ENCODE data around the gene UGT1A6.

Gene UGT1A6

GRCh38 chr2:233813236-233814055, 120.8 kb downstream of the UGT1A6 start:
- no peaks in the 10 kb centered on the region for H3K27me3 ChIP-seq (ENCODE audit: low read depth, low read length)
- H3K9ac ChIP-seq (ENCODE audit: low read length), result no peak overlapping the region
- no peaks in the 10 kb centered on the region for H3K79me2 ChIP-seq (ENCODE audit: low read length)
- H4K20me1 ChIP-seq (ENCODE audit: insufficient read depth, low read length), result no peaks in the 10 kb centered on the region
- H3K4me1 ChIP-seq (ENCODE audit: low read length), result no peaks in the 10 kb centered on the region
- no peak overlapping the region for H2AFZ ChIP-seq (ENCODE audit: low read depth, low read length)
- TF ChIP-seq, protein P1, sequence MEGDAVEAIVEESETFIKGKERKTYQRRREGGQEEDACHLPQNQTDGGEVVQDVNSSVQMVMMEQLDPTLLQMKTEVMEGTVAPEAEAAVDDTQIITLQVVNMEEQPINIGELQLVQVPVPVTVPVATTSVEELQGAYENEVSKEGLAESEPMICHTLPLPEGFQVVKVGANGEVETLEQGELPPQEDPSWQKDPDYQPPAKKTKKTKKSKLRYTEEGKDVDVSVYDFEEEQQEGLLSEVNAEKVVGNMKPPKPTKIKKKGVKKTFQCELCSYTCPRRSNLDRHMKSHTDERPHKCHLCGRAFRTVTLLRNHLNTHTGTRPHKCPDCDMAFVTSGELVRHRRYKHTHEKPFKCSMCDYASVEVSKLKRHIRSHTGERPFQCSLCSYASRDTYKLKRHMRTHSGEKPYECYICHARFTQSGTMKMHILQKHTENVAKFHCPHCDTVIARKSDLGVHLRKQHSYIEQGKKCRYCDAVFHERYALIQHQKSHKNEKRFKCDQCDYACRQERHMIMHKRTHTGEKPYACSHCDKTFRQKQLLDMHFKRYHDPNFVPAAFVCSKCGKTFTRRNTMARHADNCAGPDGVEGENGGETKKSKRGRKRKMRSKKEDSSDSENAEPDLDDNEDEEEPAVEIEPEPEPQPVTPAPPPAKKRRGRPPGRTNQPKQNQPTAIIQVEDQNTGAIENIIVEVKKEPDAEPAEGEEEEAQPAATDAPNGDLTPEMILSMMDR (IDR thresholded peaks at IDR 0.05; ENCODE audit: low read depth, low read length), result no peak
- no peak for TF ChIP-seq EZH2phosphoT487 (IDR thresholded peaks at IDR 0.05; ENCODE audit: low read depth)
- H3K9me3 ChIP-seq (ENCODE audit: insufficient read depth, low read length), result no peaks in the 10 kb centered on the region
- no peak overlapping the region for H3K27ac ChIP-seq (ENCODE audit: low read length)
- no peak overlapping the region for H3K4me2 ChIP-seq (ENCODE audit: low read length)
- H3K36me3 ChIP-seq (replicated peaks; ENCODE audit: low read depth, low read length), result no peaks in the 10 kb centered on the region
- H3K4me3 ChIP-seq (ENCODE audit: low read length), result no peak overlapping the region

GRCh38 chr2:233814056-233814835, 121.6 kb downstream of the UGT1A6 start:
- Histone ChIP-seq H3K27ac (ENCODE audit: low read length) (no peak overlapping the region), H4K20me1 (ENCODE audit: insufficient read depth, low read length) (no peaks in the 10 kb centered on the region), H3K79me2 (ENCODE audit: low read length) (no peaks in the 10 kb centered on the region), H3K9ac (ENCODE audit: low read length) (no peak overlapping the region), H3K4me3 (ENCODE audit: low read length) (no peak overlapping the region), H3K4me1 (ENCODE audit: low read length) (no peaks in the 10 kb centered on the region), H3K9me3 (ENCODE audit: insufficient read depth, low read length) (no peaks in the 10 kb centered on the region), H3K4me2 (ENCODE audit: low read length) (no peak overlapping the region), H2AFZ (ENCODE audit: low read depth, low read length) (no peak overlapping the region), H3K36me3 (replicated peaks; ENCODE audit: low read depth, low read length) (no peaks in the 10 kb centered on the region), H3K27me3 (ENCODE audit: low read depth, low read length) (no peaks in the 10 kb centered on the region)
- TF ChIP-seq, protein P1 (IDR thresholded peaks at IDR 0.05; ENCODE audit: low read depth, low read length), result no peak
- TF ChIP-seq EZH2phosphoT487 (IDR thresholded peaks at IDR 0.05; ENCODE audit: low read depth), result no peak

DNA sequence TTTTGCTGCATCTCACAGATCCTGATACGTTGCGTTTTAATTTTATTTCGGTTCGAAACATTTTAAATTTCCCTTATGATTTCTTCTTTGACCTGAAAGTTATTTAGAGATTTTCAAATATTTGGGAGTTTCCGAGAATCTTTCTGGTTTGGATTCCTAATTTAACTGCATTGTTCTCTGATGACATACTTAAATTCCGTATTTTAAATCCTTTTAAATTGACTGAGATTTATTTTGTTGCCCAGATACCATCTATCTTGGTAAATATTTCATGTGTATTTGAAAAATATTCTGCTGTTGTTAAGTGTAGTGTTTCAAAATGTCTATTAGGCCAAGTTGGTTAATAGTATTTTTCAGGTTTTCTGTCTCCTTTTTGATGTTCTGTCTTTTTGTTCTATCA, 123.2 kb downstream of the UGT1A6 start:
- Histone ChIP-seq H3K4me1 (ENCODE audit: low read length) (no peaks in the 10 kb centered on the region), H3K4me2 (ENCODE audit: low read length) (no peak overlapping the region), H3K36me3 (replicated peaks; ENCODE audit: low read depth, low read length) (no peaks in the 10 kb centered on the region), H3K9me3 (ENCODE audit: insufficient read depth, low read length) (no peaks in the 10 kb centered on the region), H3K9ac (ENCODE audit: low read length) (no peak overlapping the region), H3K79me2 (ENCODE audit: low read length) (no peaks in the 10 kb centered on the region), H2AFZ (ENCODE audit: low read depth, low read length) (no peak overlapping the region), H4K20me1 (ENCODE audit: insufficient read depth, low read length) (no peaks in the 10 kb centered on the region), H3K27ac (ENCODE audit: low read length) (no peak overlapping the region), H3K27me3 (ENCODE audit: low read depth, low read length) (no peaks in the 10 kb centered on the region), H3K4me3 (ENCODE audit: low read length) (no peak overlapping the region)
- TF ChIP-seq, protein P1 (IDR thresholded peaks at IDR 0.05; ENCODE audit: low read depth, low read length), result no peak
- TF ChIP-seq EZH2phosphoT487 (IDR thresholded peaks at IDR 0.05; ENCODE audit: low read depth), result no peak

- TF ChIP-seq EZH2phosphoT487 (IDR thresholded peaks at IDR 0.05; ENCODE audit: low read depth), result no peak
- TF ChIP-seq, protein P1 (IDR thresholded peaks at IDR 0.05; ENCODE audit: low read depth, low read length), result no peak
- no peaks in the 10 kb centered on the region for H4K20me1 ChIP-seq (ENCODE audit: insufficient read depth, low read length)
- H3K9ac ChIP-seq (ENCODE audit: low read length), result no peak overlapping the region
Observed at GRCh38 chr2:233816334-233816733, 123.6 kb downstream of the UGT1A6 start.

More at GRCh38 chr2:233816334-233816733, 123.6 kb downstream of the UGT1A6 start:
- H3K9me3 ChIP-seq (ENCODE audit: insufficient read depth, low read length), result no peaks in the 10 kb centered on the region
- no peaks in the 10 kb centered on the region for H3K36me3 ChIP-seq (replicated peaks; ENCODE audit: low read depth, low read length)
- H3K27me3 ChIP-seq (ENCODE audit: low read depth, low read length), result no peaks in the 10 kb centered on the region
- no peak overlapping the region for H2AFZ ChIP-seq (ENCODE audit: low read depth, low read length)
- no peak overlapping the region for H3K4me2 ChIP-seq (ENCODE audit: low read length)
- no peak overlapping the region for H3K4me3 ChIP-seq (ENCODE audit: low read length)
- H3K4me1 ChIP-seq (ENCODE audit: low read length), result no peaks in the 10 kb centered on the region
- H3K79me2 ChIP-seq (ENCODE audit: low read length), result no peaks in the 10 kb centered on the region
- H3K27ac ChIP-seq (ENCODE audit: low read length), result no peak overlapping the region
